HG03439 (cell line): ENCODE data around the gene DNA2.
"Not testable (repeated sequence)": the region's sequence is repeated elsewhere in the genome, so short reads cannot be mapped to it uniquely, and the experiment has no call there.

ENCODE experiments used
- ATAC-seq: cut with Tn5 transposase; IDR thresholded peaks from one replicate; pipeline ENCODE4 v1.9.1; 2021; ENCODE audit warnings: mild to moderate bottlenecking, moderate library complexity; ENCODE audit not compliant: unreplicated experiment

Gene DNA2, protein sequence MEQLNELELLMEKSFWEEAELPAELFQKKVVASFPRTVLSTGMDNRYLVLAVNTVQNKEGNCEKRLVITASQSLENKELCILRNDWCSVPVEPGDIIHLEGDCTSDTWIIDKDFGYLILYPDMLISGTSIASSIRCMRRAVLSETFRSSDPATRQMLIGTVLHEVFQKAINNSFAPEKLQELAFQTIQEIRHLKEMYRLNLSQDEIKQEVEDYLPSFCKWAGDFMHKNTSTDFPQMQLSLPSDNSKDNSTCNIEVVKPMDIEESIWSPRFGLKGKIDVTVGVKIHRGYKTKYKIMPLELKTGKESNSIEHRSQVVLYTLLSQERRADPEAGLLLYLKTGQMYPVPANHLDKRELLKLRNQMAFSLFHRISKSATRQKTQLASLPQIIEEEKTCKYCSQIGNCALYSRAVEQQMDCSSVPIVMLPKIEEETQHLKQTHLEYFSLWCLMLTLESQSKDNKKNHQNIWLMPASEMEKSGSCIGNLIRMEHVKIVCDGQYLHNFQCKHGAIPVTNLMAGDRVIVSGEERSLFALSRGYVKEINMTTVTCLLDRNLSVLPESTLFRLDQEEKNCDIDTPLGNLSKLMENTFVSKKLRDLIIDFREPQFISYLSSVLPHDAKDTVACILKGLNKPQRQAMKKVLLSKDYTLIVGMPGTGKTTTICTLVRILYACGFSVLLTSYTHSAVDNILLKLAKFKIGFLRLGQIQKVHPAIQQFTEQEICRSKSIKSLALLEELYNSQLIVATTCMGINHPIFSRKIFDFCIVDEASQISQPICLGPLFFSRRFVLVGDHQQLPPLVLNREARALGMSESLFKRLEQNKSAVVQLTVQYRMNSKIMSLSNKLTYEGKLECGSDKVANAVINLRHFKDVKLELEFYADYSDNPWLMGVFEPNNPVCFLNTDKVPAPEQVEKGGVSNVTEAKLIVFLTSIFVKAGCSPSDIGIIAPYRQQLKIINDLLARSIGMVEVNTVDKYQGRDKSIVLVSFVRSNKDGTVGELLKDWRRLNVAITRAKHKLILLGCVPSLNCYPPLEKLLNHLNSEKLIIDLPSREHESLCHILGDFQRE

GRCh38 chr10:68471586-68472408, at the start of gene DNA2:
Gene DNA2 (minus strand): TSS chr10:68471973. CDS start chr10:68471864, 109 bp downstream.
- peak; percentile 87 for ATAC-seq

DNA sequence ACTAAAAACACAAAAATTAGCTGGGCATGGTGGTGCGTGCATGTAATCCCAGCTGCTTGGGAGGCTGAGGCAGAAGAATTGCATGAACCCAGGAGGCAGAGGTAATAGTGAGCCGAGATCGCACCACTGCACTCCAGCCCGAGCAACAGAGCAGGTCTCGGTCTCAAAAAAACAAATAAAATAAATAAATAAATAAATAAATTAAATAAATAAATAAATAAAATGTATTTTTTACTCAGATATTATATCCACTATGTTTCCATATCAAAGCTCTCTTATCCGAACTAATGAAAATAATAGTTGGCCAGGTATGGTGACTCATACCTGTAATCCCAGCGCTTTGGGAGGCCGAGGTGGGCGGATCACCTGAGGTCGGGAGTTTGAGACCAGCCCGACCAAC, 46.8 kb upstream of the DNA2 start:
- ATAC-seq, result not testable (repeated sequence)

DNA sequence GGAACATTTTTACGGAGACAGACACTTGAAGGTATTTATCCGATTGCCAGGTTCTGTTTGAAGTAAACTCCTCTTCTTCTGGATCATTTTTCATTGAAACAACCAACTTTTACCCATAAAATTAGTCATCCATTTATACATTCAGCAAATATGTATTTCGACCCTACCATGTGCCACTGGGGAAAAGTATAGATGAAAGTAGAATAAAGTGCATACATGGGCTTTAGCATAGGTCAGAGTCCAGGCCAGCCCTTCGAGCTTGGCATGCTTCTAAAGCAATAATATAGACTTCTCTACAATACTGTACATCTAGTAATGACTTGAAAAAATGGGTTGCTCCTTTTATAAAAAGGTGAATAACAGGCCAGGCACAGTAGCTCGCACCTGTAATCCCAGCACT, 45.4 kb upstream of the DNA2 start:
- ATAC-seq, result no peak

DNA sequence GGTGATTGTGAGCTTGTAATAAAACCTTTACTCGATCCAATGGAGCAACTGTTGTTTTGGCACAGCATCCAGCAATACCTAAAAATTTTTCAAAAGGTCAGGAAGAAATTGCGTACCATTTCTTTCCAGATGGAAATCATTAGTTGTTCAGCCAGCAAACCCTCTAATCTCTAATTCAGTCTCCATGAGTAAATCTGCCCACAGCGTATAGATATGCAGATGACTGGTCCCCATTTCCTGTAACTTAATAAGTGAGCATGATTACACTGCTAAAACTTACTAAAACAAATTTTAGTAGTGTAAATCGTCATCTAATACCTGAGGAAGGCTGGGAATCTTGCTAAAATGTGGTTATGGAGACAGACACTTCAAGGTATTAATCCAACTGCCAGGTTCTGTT, 45.0 kb upstream of the DNA2 start:
- no peak for ATAC-seq

GRCh38 chr10:68516216-68516615, 44.4 kb upstream of the DNA2 start:
- not testable (repeated sequence) for ATAC-seq

- no peak for ATAC-seq
Measured at GRCh38 chr10:68508090-68508489, 36.3 kb upstream of the DNA2 start.

- ATAC-seq, result no peak
Measured at GRCh38 chr10:68506411-68506810, 34.6 kb upstream of the DNA2 start.

DNA sequence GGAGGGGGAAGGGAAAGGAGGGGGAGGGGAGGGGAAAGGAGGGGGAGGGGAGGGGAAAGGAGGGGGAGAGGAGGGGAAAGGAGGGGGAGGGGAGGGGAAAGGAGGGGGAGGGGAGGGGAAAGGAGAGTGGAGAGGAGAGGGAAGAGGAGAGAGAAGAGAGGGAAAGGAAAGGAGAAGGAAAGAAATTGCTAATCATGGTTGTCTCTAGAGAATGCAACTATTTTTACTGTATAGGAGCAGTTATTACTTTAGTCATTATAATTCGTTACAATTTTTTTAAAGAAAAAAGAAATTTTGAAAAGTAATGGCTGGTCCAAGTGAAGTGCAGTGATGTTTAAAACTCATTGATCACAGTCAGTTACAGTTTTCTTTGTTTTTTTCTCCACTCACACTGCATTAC, 31.1 kb upstream of the DNA2 start:
- no peak for ATAC-seq

DNA sequence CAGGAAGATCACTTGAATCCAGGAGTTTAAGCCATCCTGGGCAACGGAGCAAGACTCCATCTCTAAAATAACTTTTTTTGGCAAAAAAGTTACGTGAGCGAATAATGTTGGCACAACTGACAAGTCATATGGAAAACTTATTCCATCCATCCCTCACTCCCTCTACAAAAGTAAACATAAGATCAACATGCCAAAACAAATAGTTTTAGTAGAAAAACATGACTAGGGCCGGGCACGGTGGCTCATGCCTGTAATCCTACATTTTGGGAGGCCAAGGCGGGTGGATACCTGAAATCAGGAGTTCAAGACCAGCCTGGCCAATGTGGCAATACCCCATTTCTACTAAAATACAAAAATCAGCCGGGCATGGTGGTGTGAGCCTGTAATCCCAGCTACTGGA, 29.9 kb upstream of the DNA2 start:
- no peak for ATAC-seq

- ATAC-seq, result no peak
Measured at GRCh38 chr10:68499544-68499943, 27.8 kb upstream of the DNA2 start.

DNA sequence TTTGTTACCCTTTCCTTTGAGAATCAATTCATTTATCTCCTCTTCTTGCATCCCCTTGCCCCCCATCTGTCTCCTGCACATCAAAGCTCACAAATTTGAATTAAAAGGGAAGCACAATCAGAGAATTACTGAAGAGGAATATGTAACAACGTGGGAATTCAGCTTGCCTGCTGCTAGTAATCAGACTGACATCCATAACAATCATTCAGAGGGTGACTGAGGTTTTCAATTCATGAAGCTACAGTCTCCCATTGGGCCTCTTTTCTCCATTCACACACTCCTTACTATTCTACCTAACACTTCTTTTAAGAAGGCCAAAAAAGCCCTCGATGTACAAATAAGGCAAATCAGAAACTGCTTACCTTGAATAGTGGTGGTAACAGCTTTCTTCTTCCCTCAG, 24.3 kb upstream of the DNA2 start:
- no peak for ATAC-seq

GRCh38 chr10:68492118-68492517, 20.3 kb upstream of the DNA2 start:
- ATAC-seq, result no peak

- ATAC-seq, result no peak
Measured at GRCh38 chr10:68489919-68490318, 18.1 kb upstream of the DNA2 start.

GRCh38 chr10:68474021-68474420, 2.2 kb upstream of the DNA2 start:
- ATAC-seq, result no peak

GRCh38 chr10:68471063-68471585, 649 bp downstream of the DNA2 start:
- no peak for ATAC-seq

DNA sequence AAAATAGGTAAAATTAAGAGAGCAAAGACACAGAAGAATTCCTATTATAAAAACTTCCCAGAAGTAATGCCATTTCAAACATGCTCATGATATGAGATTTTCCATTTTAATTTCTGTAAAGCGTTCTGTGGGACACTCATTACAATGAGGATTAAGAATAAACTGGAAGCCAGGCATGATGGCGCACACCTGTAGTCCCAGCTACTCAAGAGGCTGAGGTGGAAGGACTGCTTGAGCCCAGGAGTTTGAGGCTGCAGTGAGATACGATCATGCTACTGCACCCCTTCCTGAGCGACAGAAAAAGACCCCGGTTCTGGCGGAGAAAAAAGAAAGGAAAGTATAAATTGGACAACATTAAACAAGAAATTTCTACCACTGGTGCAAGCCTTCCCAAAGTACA, 1.5 kb downstream of the DNA2 start:
- ATAC-seq, result no peak

DNA sequence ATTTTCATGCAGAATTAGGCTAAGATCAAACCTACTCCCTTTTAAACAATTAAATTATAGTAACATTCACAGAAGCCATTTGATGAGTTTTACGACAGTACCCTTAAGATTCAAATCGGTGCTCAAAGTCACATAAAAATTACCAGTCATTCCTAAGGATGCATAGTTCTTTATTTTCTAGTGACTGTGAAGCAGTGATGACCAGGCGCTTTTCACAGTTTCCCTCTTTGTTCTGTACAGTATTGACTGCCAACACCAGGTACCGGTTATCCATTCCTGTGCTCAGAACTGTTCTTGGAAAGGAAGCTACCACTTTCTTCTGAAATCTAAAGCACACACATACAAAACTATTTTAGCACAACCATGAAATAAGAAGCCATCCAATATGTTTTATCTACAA, 1.9 kb downstream of the DNA2 start:
- ATAC-seq, result no peak

- ATAC-seq, result not testable (repeated sequence)
Measured at GRCh38 chr10:68464729-68465128, 7.0 kb downstream of the DNA2 start.

GRCh38 chr10:68463365-68464093, 8.2 kb downstream of the DNA2 start:
- no peak for ATAC-seq

DNA sequence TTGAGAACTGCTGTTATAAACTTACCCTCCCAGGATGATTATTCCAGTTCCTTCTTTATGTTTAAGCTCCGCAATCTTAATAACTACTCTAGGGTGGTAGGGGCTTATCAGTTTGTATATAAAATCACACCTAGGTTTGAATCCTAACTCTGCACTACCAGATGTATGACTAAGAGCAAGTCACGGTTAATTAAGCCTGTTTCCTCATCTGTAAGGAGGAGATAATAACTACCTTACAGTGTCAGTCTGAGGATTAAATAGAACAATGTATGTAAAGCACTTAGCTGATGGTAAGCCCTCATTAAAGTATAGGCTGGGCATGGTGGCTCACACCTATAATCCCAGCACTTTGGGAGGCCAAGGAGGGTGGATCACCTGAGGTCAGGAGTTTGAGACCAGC, 9.2 kb downstream of the DNA2 start:
- ATAC-seq, result no peak
